GM12873 (cell line): ENCODE results near the gene PLCXD1.

Source experiments
- TF ChIP-seq, protein P1 (sequence below): IDR thresholded peaks from 2 replicates; pipeline ENCODE4 v1.5.1; 2012; ENCODE audit warnings: low read depth, mild to moderate bottlenecking, moderate library complexity, low read length, control low read depth; ENCODE audit not compliant: insufficient read depth; ENCODE audit errors: missing control alignments

PLCXD1 gene

DNA sequence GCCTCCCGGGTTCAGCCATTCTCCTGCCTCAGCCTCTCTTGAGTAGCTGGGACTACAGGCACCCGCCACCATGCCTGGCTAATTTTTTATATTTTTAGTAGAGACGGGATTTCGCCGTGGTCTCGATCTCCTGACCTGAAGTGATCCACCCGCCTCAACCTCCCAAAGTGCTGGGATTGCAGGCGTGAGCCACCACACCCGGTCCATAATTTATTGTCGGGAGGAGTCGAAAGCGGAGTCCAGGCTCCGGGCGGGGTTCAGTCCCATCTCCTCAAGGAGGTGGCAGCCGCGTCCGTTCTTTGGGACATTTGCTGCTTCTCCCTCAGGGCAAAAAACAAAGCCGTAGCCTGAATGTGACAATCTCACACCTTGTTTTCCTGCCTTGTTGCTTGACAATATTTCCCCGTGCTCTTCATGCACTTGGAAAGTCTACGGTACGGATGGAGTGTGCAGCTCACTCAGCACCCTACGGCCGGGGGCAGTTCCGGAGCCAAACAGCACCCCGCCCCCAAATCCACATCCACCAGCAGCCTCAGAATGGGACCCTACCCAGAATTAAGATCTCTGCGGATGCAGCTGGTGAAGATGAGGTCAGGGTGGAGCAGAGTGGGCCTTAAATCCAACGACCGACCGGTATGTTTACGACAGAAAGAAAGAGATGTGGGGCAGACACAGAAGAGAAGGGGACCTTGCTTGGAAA lies 27.8 kb downstream of the PLCXD1 start:
- TF ChIP-seq, protein P1, sequence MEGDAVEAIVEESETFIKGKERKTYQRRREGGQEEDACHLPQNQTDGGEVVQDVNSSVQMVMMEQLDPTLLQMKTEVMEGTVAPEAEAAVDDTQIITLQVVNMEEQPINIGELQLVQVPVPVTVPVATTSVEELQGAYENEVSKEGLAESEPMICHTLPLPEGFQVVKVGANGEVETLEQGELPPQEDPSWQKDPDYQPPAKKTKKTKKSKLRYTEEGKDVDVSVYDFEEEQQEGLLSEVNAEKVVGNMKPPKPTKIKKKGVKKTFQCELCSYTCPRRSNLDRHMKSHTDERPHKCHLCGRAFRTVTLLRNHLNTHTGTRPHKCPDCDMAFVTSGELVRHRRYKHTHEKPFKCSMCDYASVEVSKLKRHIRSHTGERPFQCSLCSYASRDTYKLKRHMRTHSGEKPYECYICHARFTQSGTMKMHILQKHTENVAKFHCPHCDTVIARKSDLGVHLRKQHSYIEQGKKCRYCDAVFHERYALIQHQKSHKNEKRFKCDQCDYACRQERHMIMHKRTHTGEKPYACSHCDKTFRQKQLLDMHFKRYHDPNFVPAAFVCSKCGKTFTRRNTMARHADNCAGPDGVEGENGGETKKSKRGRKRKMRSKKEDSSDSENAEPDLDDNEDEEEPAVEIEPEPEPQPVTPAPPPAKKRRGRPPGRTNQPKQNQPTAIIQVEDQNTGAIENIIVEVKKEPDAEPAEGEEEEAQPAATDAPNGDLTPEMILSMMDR = no peak

GRCh38 chrX:310621-311155 lies 29.5 kb downstream of the PLCXD1 start:
- TF ChIP-seq, protein P1 = no peak

- TF ChIP-seq, protein P1 = no peak
Observed at GRCh38 chrX:311156-312129, 30.3 kb downstream of the PLCXD1 start.

DNA sequence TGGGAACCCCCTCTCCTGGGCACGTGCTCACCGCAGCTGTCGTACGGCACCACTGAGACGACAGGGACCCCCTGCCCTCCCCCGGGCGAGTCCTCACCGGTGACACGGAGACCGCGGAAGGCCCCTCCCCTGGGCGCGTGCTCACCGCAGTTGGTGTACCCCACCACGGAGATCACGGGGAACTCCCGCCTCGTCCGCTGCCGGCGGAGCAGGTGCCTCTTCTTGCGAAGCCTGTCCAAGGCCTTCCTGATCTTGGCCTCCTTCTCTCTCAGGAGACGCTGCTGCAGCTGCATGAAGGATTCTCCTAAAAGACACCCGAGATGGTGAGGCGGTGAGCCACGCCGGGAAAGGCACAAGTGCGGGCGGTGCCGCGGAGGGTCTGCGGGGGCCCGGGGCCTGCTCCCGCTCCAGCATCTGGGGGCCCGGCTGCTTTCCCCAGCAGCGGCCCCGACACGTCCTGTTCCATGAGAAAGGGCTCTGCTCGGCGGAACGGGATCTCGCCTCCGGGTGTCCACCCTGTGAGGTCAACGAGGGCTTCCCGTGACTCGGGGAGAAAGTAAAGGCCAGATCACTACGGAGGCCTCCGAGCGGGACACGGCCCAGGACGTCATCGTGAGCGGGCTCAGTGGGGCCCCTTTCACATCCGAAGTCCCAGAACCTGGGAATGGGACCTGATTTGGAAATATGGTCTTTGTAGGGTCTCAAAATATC lies 31.6 kb downstream of the PLCXD1 start:
- TF ChIP-seq, protein P1 = no peak

GRCh38 chrX:313546-313945 lies 32.4 kb downstream of the PLCXD1 start:
- TF ChIP-seq, protein P1 = no peak

- TF ChIP-seq, protein P1 = no peak
Observed at GRCh38 chrX:314049-314448, 32.9 kb downstream of the PLCXD1 start.
